ENCODE measurements around the gene LGI1. TPM values are rescaled to one million over a fixed set of nuclear protein-coding genes. Genes with fewer than 3 reads are reported as not detected.

LGI1 gene
- total and polyA plus RNA-seq, 2 donors from 2014 or later: not detected

- intact Hi-C loops (cut with DNase I): no loop called here
- FAIRE-seq (no peak), DNase-seq (peak; percentile 61 to 76 (median 64))
- Histone ChIP-seq H3K27me3 (ENCODE audit: control insufficient read depth, insufficient read depth, low read length) (no peaks in the 10 kb centered on the region), H3K27ac (ENCODE audit: low read depth in 2 of 2, low read length in 2 of 2) (no peak overlapping the region), H3K9ac (ENCODE audit: low read length in 3 of 3) (no peak overlapping the region), H3K4me1 (ENCODE audit: control insufficient read depth in 2 of 3, insufficient read depth in 2 of 3, low read depth in 1 of 3, low read length in 3 of 3) (no peaks in the 10 kb centered on the region), H3K4me3 (ENCODE audit: low read length in 3 of 3) (no peak overlapping the region), H3K36me3 (ENCODE audit: control insufficient read depth in 2 of 3, insufficient read depth in 3 of 3, low read length in 3 of 3) (no peaks in the 10 kb centered on the region), H3K9me3 (ENCODE audit: control insufficient read depth in 2 of 3, insufficient read depth in 1 of 3, low read length in 3 of 3) (no peaks in the 10 kb centered on the region)
- TF ChIP-seq CTCF (IDR thresholded peaks at IDR 0.05; ENCODE audit: borderline replicate concordance, extremely low read depth, insufficient read depth): peak; percentile 58
These were observed 56.0 kb downstream of the LGI1 start for GRCh38 chr10:93813507-93814465.

GRCh38 chr10:93815304-93816096 is 57.8 kb downstream of the LGI1 start:
- Histone ChIP-seq H3K9me3 (ENCODE audit: control insufficient read depth in 2 of 3, insufficient read depth in 1 of 3, low read length in 3 of 3) (no peaks in the 10 kb centered on the region), H3K4me1 (ENCODE audit: control insufficient read depth in 2 of 3, insufficient read depth in 2 of 3, low read depth in 1 of 3, low read length in 3 of 3) (no peaks in the 10 kb centered on the region), H3K27ac (ENCODE audit: low read depth in 2 of 2, low read length in 2 of 2) (no peak overlapping the region), H3K4me3 (ENCODE audit: low read length in 3 of 3) (no peak overlapping the region), H3K27me3 (ENCODE audit: control insufficient read depth, insufficient read depth, low read length) (no peaks in the 10 kb centered on the region), H3K9ac (ENCODE audit: low read length in 3 of 3) (no peak overlapping the region), H3K36me3 (ENCODE audit: control insufficient read depth in 2 of 3, insufficient read depth in 3 of 3, low read length in 3 of 3) (no peaks in the 10 kb centered on the region)
- intact Hi-C loops (cut with DNase I): no loop called here
- no peak for FAIRE-seq
- TF ChIP-seq CTCF (IDR thresholded peaks at IDR 0.05; ENCODE audit: borderline replicate concordance, extremely low read depth, insufficient read depth): no peak
- DNase-seq: peak in 3 of 5 donors; percentile 41 to 75 (median 46)

DNA sequence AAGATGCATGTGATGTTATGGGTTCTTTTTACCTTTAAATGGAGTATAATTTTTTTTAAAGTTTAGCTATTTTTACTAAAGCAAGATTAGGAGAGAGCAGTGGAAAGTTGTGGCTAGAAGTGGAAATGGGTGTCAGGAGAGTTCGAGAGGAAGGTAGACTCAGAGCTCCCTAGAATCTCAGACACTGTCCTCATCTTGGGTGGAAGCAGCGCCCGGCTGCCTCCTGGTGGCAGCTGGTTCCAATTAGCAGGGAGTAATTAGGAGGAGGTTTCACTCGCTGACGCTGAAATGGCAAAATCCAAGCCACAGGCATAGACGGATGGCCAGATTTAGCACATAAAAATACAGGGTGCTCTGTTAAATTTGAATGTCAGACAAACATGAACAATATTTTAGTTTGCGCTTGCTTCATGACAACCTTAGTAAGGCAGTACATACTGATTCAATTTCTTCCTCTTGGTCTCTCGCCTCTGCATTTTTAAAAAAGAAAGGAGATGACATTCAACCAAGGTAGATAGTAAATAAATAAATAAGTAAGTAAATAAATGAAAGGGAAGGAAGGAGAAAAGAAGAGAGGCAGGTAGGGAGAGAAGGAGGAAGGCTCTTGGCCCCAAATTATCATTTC is 58.5 kb downstream of the LGI1 start:
- intact Hi-C loops (cut with DNase I): no loop called here

More for the DNA sequence above, 58.5 kb downstream of the LGI1 start:
- TF ChIP-seq CTCF (IDR thresholded peaks at IDR 0.05; ENCODE audit: borderline replicate concordance, extremely low read depth, insufficient read depth): peak; percentile 59
- Histone ChIP-seq H3K9me3 (ENCODE audit: control insufficient read depth in 2 of 3, insufficient read depth in 1 of 3, low read length in 3 of 3) (no peaks in the 10 kb centered on the region), H3K4me3 (ENCODE audit: low read length in 3 of 3) (peak overlapping the region in 1 of 3 donors; percentile 13), H3K27me3 (ENCODE audit: control insufficient read depth, insufficient read depth, low read length) (no peaks in the 10 kb centered on the region), H3K27ac (ENCODE audit: low read depth in 2 of 2, low read length in 2 of 2) (no peak overlapping the region), H3K36me3 (ENCODE audit: control insufficient read depth in 2 of 3, insufficient read depth in 3 of 3, low read length in 3 of 3) (no peaks in the 10 kb centered on the region), H3K4me1 (ENCODE audit: control insufficient read depth in 2 of 3, insufficient read depth in 2 of 3, low read depth in 1 of 3, low read length in 3 of 3) (no peaks in the 10 kb centered on the region), H3K9ac (ENCODE audit: low read length in 3 of 3) (no peak overlapping the region)
- FAIRE-seq: no peak
- DNase-seq: peak; percentile 65 to 86 (median 76)
